Uterus (tissue), 4 donors: ENCODE measurements around the gene STAG1. TPM values are rescaled to one million over a fixed set of nuclear protein-coding genes. Genes with fewer than 3 reads are reported as not detected.
"Not testable (repeated sequence)": the region's sequence is repeated elsewhere in the genome, so short reads cannot be mapped to it uniquely, and the experiment has no call there.

ENCODE experiments used
- DNase-seq, 2 donors: peaks; one replicate each; pipeline ENCODE4 v3.0.0-alpha.2; 2019 to 2020
- H3K27ac ChIP-seq, 2 donors: fragments of 200-600 bp; sonication (generic); 1 replicate in 1 of 2; 2 replicates in 1 of 2; pipeline ENCODE4 v1.5.1; 2016 to 2018
- H3K27me3 ChIP-seq, 2 donors: fragments of 200-600 bp; sonication (generic); one replicate each; pipeline ENCODE4 v1.5.1; 2018 to 2019; ENCODE audit warnings: control low read depth in 1 of 2
- H3K36me3 ChIP-seq, 2 donors: fragments of 200-600 bp; sonication (generic); one replicate each; pipeline ENCODE4 v1.5.1; 2019; ENCODE audit warnings: control low read depth in 1 of 2
- H3K4me1 ChIP-seq, 2 donors: fragments of 200-600 bp; sonication (generic); one replicate each; pipeline ENCODE4 v1.5.1; 2018 to 2019; ENCODE audit warnings: control low read depth in 1 of 2
- H3K4me3 ChIP-seq, 2 donors: fragments of 200-600 bp; sonication (generic); 1 replicate in 1 of 2; 2 replicates in 1 of 2; pipeline ENCODE4 v1.5.1; 2018 to 2019; ENCODE audit warnings: mild to moderate bottlenecking in 1 of 2
- H3K9me3 ChIP-seq, 2 donors: fragments of 200-600 bp; sonication (generic); one replicate each; pipeline ENCODE4 v1.5.1; 2019; ENCODE audit warnings: control low read depth in 1 of 2
- CTCF ChIP-seq, 4 experiments: fragments of 200-600 bp in 2 of 4; fragments of 450-650 bp in 2 of 4; sonication (generic) in 2 of 4; IDR thresholded peaks; one replicate each; pipeline ENCODE4 v1.5.1; 2016 to 2019; ENCODE audit warnings: antibody characterized with exemption in 4 of 4, mild to moderate bottlenecking in 2 of 4, moderate library complexity in 1 of 4
- POLR2A ChIP-seq, 2 donors: fragments of 450-650 bp; IDR thresholded peaks; one replicate each; pipeline ENCODE4 v1.6.1; 2016; ENCODE audit warnings: antibody characterized with exemption in 2 of 2, mild to moderate bottlenecking in 1 of 2, moderate library complexity in 1 of 2
- intact Hi-C: fragments of 100-400 bp; cut with DNase I; formaldehyde crosslinking; loops from one replicate; pipeline ENCODE4 v1.15.1; 2023; ENCODE audit warnings: low total_unique reads
- total RNA-seq, 4 donors: library from RNA; depleted of rRNA in 3 of 4; stranded (reverse); fragments of >200 nt in 3 of 4; gene quantifications; one replicate each; pipeline versions ENCODE4 v1.1.0 to v1.2.4, GENCODE V29; 2014 to 2023
- donor health status: DM: yes; HTN: yes; CAD: no.

The STAG1 gene
- total RNA-seq, 4 donors from 2014 or later = 41.5 to 139 (median 86.0) TPM

- no peaks in the 10 kb centered on the region for H3K27me3 ChIP-seq
- H3K4me1 ChIP-seq = peaks cover 6 to 9% of the 10 kb centered on the region in 2 donors
- no peaks in the 10 kb centered on the region for H3K36me3 ChIP-seq
- TF ChIP-seq POLR2A (IDR thresholded peaks at IDR 0.05) = no peak
- no peak for TF ChIP-seq CTCF (IDR thresholded peaks at IDR 0.05)
- no peaks in the 10 kb centered on the region for H3K9me3 ChIP-seq
- no peak for DNase-seq
- intact Hi-C loops = no loop called here
- no peak overlapping the region for H3K27ac ChIP-seq
- peak overlapping the region in 1 of 2 donors; percentile 3 for H3K4me3 ChIP-seq
These were observed 23.7 kb downstream of the STAG1 start for GRCh38 chr3:136728473-136728872.

- H3K4me1 ChIP-seq = peaks cover 6 to 9% of the 10 kb centered on the region in 2 donors
These were observed 26.7 kb downstream of the STAG1 start for GRCh38 chr3:136725468-136725867.

GRCh38 chr3:136722916-136723315 lies 29.3 kb downstream of the STAG1 start:
- H3K27me3 ChIP-seq, H3K4me3 ChIP-seq, H3K36me3 ChIP-seq, H3K4me1 ChIP-seq, H3K27ac ChIP-seq, H3K9me3 ChIP-seq, DNase-seq, intact Hi-C loops: not testable (repeated sequence)

More at GRCh38 chr3:136725468-136725867, 26.7 kb downstream of the STAG1 start:
- no peak for TF ChIP-seq CTCF (IDR thresholded peaks at IDR 0.05)
- no peak for TF ChIP-seq POLR2A (IDR thresholded peaks at IDR 0.05)
- no peak for DNase-seq
- intact Hi-C loops = no loop called here
- Histone ChIP-seq H3K36me3 (no peaks in the 10 kb centered on the region), H3K27me3 (no peaks in the 10 kb centered on the region), H3K9me3 (no peaks in the 10 kb centered on the region), H3K4me3 (no peak overlapping the region), H3K27ac (no peak overlapping the region)

- H3K27me3 ChIP-seq, DNase-seq, H3K27ac ChIP-seq, H3K4me1 ChIP-seq, intact Hi-C loops, H3K36me3 ChIP-seq, H3K4me3 ChIP-seq, H3K9me3 ChIP-seq: not testable (repeated sequence)
These were observed 29.8 kb downstream of the STAG1 start for GRCh38 chr3:136722399-136722798.

- H3K4me1 ChIP-seq = no peaks in the 10 kb centered on the region
- TF ChIP-seq CTCF (IDR thresholded peaks at IDR 0.05) (no peak), POLR2A (IDR thresholded peaks at IDR 0.05) (no peak)
- H3K27me3 ChIP-seq = no peaks in the 10 kb centered on the region
- no peak for DNase-seq
- no peaks in the 10 kb centered on the region for H3K9me3 ChIP-seq
- H3K36me3 ChIP-seq = no peaks in the 10 kb centered on the region
- no peak overlapping the region for H3K4me3 ChIP-seq
- intact Hi-C loops = no loop called here
- no peak overlapping the region for H3K27ac ChIP-seq
These were observed 32.1 kb downstream of the STAG1 start for GRCh38 chr3:136720091-136720490.

GRCh38 chr3:136716629-136717028 lies 35.5 kb downstream of the STAG1 start:
- no peaks in the 10 kb centered on the region for H3K36me3 ChIP-seq
- H3K27me3 ChIP-seq = no peaks in the 10 kb centered on the region
- no peak for TF ChIP-seq POLR2A (IDR thresholded peaks at IDR 0.05)
- no peak for TF ChIP-seq CTCF (IDR thresholded peaks at IDR 0.05)
- H3K9me3 ChIP-seq = no peaks in the 10 kb centered on the region
- no peak for DNase-seq
- H3K27ac ChIP-seq = no peak overlapping the region
- no peak overlapping the region for H3K4me3 ChIP-seq
- H3K4me1 ChIP-seq = no peaks in the 10 kb centered on the region
- intact Hi-C loops = no loop called here
